OCI-LY3 (cell line): ENCODE data around the gene ZNF653.

Source experiments
- CTCF ChIP-seq: fragments of 200-600, 300-600 bp; sonication (generic); IDR thresholded peaks from 2 replicates; pipeline ENCODE4 v1.5.1; 2014; ENCODE audit warnings: antibody characterized with exemption, low read length, low read depth
- EZH2phosphoT487 ChIP-seq: fragments of 200-600 bp; shearing (Covaris generic); IDR thresholded peaks from 2 replicates; pipeline ENCODE4 v1.6.1; 2018; ENCODE audit warnings: antibody characterized with exemption, mixed run types, low read depth

GRCh38 chr19:11434703-11435056 lies 71.0 kb downstream of the ZNF653 start:
- TF ChIP-seq CTCF, result no peak
- TF ChIP-seq EZH2phosphoT487, result no peak
